H1 (cell line): ENCODE results near the gene OVCA2. TPM values are rescaled to one million over a fixed set of nuclear protein-coding genes. Genes with fewer than 3 reads are reported as not detected.

Experiments used
- BCL11A ChIP-seq, 2 experiments: IDR thresholded peaks; one replicate each; pipeline ENCODE4 v1.6.1; 2011; ENCODE audit warnings: low read depth in 2 of 2, low read length in 2 of 2, mild to moderate bottlenecking in 2 of 2
- CHD2 ChIP-seq: IDR thresholded peaks from 2 replicates; pipeline ENCODE4 v1.6.1; 2012; ENCODE audit warnings: low read length, improper control_type of control experiment
- KDM5A ChIP-seq: fragments of 200-600 bp; IDR thresholded peaks from 2 replicates; pipeline ENCODE4 v1.7.1; 2012; ENCODE audit warnings: mild to moderate bottlenecking, low read length, inconsistent platforms, mixed read lengths
- RBBP5 ChIP-seq: IDR thresholded peaks from 2 replicates; pipeline ENCODE4 v1.7.1; 2012; ENCODE audit warnings: low read depth, mild to moderate bottlenecking, inconsistent platforms, low read length, moderate library complexity, borderline replicate concordance
- TCF12 ChIP-seq: IDR thresholded peaks from 2 replicates; pipeline ENCODE4 v1.6.1; 2011; ENCODE audit warnings: low read depth, mild to moderate bottlenecking, low read length
- TEAD4 ChIP-seq: IDR thresholded peaks from 2 replicates; pipeline ENCODE4 v1.6.1; 2012; ENCODE audit warnings: low read depth, low read length, inconsistent platforms, mixed read lengths
- polyA plus RNA-seq, 7 experiments: library from polyadenylated mRNA; depleted of rRNA in 3 of 7; stranded (reverse) in 5 of 7; unstranded in 2 of 7; fragments of >200 nt in 5 of 7; fragments of 200-250 nt in 2 of 7; gene quantifications; 1 replicate in 5 of 7; 2 replicates in 1 of 7; 4 replicates in 1 of 7; pipeline versions ENCODE4 v1.2.1 to v1.2.3, GENCODE V29; 2011 to 2013; ENCODE audit warnings: missing spikeins in 2 of 7, mixed read lengths in 2 of 7
- total RNA-seq: library from RNA; stranded (reverse); fragmentation: NEBNext Ultra II Directional; extraction: Animal tissue kit (Norgen Biotek cat#: 25700); gene quantifications from 2 replicates; pipeline ENCODE4 v1.2.1, GENCODE V29; 2021
- TF ChIP-seq, protein P1 (sequence below): IDR thresholded peaks from 2 replicates; pipeline ENCODE4 v1.6.1; 2011; ENCODE audit warnings: low read length, improper control_type of control experiment
- TF ChIP-seq, protein P2 (sequence below): IDR thresholded peaks from 2 replicates; pipeline ENCODE4 v1.6.1; 2012; ENCODE audit warnings: inconsistent platforms

Gene OVCA2
- total and polyA plus RNA-seq, 2 of the 8 experiments (the other 6 are each of a cell fraction or from before 2014, with no cell fraction given) = 15.3 to 37.0 TPM

DNA sequence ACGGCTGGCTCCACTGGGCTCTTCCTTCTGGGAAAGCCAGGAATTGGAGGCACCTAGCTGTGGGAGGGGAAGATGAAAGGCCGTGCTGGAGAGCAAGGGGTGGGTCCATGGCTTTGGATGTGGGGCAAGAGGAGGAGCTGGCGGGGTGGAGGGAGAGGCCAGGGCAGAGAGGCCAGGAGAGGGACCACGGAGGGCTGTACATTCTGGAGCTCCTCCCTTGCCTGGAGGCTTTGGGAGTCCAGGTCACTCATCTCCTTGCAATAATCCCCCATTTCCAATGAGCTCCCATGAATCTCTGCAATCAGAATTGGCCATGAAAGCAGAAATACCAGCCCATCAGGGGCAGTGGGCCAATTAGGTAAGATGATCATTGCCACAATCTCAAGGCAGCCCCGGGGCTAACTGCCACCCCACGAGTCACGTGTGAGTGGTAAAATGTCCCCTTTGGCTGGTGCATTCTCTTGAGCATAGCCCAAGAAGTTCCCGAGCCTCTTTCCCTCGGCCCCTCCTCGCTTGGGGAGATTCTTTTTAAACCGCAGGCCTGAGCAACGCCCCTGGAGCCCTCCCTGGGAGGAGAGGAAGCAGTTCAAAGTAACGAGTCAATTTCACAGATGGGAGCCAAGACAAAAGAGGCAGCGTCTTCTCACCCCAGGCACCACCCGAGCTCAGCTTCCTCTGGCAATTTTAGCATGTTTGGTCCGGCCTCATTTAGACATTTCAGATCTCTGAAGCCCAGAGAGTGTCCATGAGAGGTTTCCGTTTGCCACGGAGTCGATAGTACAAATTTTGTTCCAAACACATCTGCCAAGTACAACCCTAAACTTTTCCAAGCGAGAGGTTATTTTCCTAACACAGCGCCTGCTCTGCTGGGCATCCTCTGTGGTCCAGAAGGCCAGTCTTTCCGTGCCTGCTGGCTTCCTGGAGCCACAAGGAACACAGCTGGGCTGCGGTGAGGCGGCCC is 30.1 kb upstream of the OVCA2 start (continued):
- TF ChIP-seq TEAD4 (no peak), CHD2 (no peak), TCF12 (no peak), KDM5A (no peak), RBBP5 (no peak), BCL11A (IDR thresholded peaks at IDR 0.05; ENCODE audit: low read depth in 2 of 2, low read length in 2 of 2) (no peak)
- TF ChIP-seq, protein P1, sequence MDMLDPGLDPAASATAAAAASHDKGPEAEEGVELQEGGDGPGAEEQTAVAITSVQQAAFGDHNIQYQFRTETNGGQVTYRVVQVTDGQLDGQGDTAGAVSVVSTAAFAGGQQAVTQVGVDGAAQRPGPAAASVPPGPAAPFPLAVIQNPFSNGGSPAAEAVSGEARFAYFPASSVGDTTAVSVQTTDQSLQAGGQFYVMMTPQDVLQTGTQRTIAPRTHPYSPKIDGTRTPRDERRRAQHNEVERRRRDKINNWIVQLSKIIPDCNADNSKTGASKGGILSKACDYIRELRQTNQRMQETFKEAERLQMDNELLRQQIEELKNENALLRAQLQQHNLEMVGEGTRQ = no peak
- TF ChIP-seq, protein P2, sequence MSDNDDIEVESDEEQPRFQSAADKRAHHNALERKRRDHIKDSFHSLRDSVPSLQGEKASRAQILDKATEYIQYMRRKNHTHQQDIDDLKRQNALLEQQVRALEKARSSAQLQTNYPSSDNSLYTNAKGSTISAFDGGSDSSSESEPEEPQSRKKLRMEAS = no peak
